Islet of Langerhans (tissue), 1 donor: ENCODE measurements around the gene CFAP61.

Experiments used
- FAIRE-seq: peaks from one replicate; lab custom pipeline; 2011; peaks lifted over from hg19 to GRCh38; lab: Jason Lieb, UNC

Gene CFAP61

GRCh38 chr20:20398123-20398522, 345.8 kb downstream of the CFAP61 start:
- no peak for FAIRE-seq

- FAIRE-seq, result no peak
Observed at GRCh38 chr20:20399531-20400500, 347.5 kb downstream of the CFAP61 start.

- FAIRE-seq, result no peak
Observed at GRCh38 chr20:20401991-20402390, 349.7 kb downstream of the CFAP61 start.

- no peak for FAIRE-seq
Observed at GRCh38 chr20:20404633-20405032, 352.3 kb downstream of the CFAP61 start.

GRCh38 chr20:20405623-20406022, 353.3 kb downstream of the CFAP61 start:
- FAIRE-seq, result no peak

- FAIRE-seq, result no peak
Observed at GRCh38 chr20:20406306-20406705, 354.0 kb downstream of the CFAP61 start.

- FAIRE-seq, result peak; percentile 99
Observed at GRCh38 chr20:20407891-20408805, 355.8 kb downstream of the CFAP61 start.

- no peak for FAIRE-seq
Observed at GRCh38 chr20:20409331-20409730, 357.0 kb downstream of the CFAP61 start.
